Esophagus squamous epithelium (tissue), 5 donors: ENCODE data around the gene SLC35F4. TPM values are rescaled to one million over a fixed set of nuclear protein-coding genes. Genes with fewer than 3 reads are reported as not detected.
A peak's percentile ranks its signal among the peaks of the same experiment; 100 is the strongest.

Experiments used
- DNase-seq: peaks from one replicate; lab custom pipeline; 2025; lab: John Stamatoyannopoulos, UW
- H3K27ac ChIP-seq, 4 donors: fragments of 200-600 bp; sonication (generic); one replicate each; pipeline ENCODE4 v1.5.1; 2016 to 2019; ENCODE audit warnings: mild to moderate bottlenecking in 1 of 4
- H3K27me3 ChIP-seq, 4 donors: fragments of 200-600 bp; sonication (generic); 1 replicate in 3 of 4; 2 replicates in 1 of 4; pipeline versions ENCODE4 v1.5.1 to v1.6.0; 2017 to 2021; ENCODE audit warnings: antibody characterized with exemption in 1 of 4
- H3K36me3 ChIP-seq, 3 donors: fragments of 200-600 bp; sonication (generic); one replicate each; pipeline ENCODE4 v1.5.1; 2016 to 2019
- H3K4me1 ChIP-seq, 3 donors: fragments of 200-600 bp; sonication (generic); one replicate each; pipeline ENCODE4 v1.5.1; 2017 to 2019
- H3K4me3 ChIP-seq, 4 donors: fragments of 200-600 bp; sonication (generic); 1 replicate in 3 of 4; 2 replicates in 1 of 4; pipeline ENCODE4 v1.5.1; 2016 to 2019; ENCODE audit warnings: mild to moderate bottlenecking in 2 of 4, moderate library complexity in 1 of 4
- H3K9me3 ChIP-seq, 3 donors: fragments of 200-600 bp; sonication (generic); one replicate each; pipeline ENCODE4 v1.5.1; 2016 to 2019
- CTCF ChIP-seq, 6 experiments: fragments of 450-650 bp in 4 of 6; fragments of 200-600 bp in 2 of 6; sonication (generic) in 2 of 6; IDR thresholded peaks; one replicate each; pipeline ENCODE4 v1.5.1; 2016 to 2019; ENCODE audit warnings: antibody characterized with exemption in 6 of 6, mild to moderate bottlenecking in 4 of 6, moderate library complexity in 4 of 6
- POLR2A ChIP-seq, 4 donors: fragments of 450-650 bp; IDR thresholded peaks; one replicate each; pipeline ENCODE4 v1.6.1; 2017; ENCODE audit warnings: antibody characterized with exemption in 4 of 4, mild to moderate bottlenecking in 4 of 4, moderate library complexity in 3 of 4
- WGBS, 2 donors: methylation state at CpG; one replicate each; pipeline ENCODE4 v1.1.5; 2018; 5-methylcytosine and 5-hydroxymethylcytosine counted together
- intact Hi-C: fragments of 100-400 bp; cut with DNase I; formaldehyde crosslinking; loops from one replicate; pipeline ENCODE4 v1.15.0; 2022
- total RNA-seq, 4 donors: library from RNA; depleted of rRNA; stranded (reverse); fragments of >200 nt; gene quantifications; one replicate each; pipeline ENCODE4 v1.1.0, GENCODE V29; 2016
- donor health status: DM: yes; HTN: yes; CAD: no.

The SLC35F4 gene
- total RNA-seq, 4 donors from 2014 or later, result not detected

GRCh38 chr14:57692671-57693070, 173.2 kb downstream of the SLC35F4 start:
- no peaks in the 10 kb centered on the region for H3K27me3 ChIP-seq
- no peak overlapping the region for H3K27ac ChIP-seq
- H3K4me3 ChIP-seq, result no peak overlapping the region
- intact Hi-C loops, result loop anchor here (10.0 kb wide), 1 partner anchor 382 kb away; no protein-coding TSS in a partner anchor
- TF ChIP-seq CTCF (IDR thresholded peaks at IDR 0.05), result peak; percentile 13 to 67 (median 26)
- TF ChIP-seq POLR2A (IDR thresholded peaks at IDR 0.05), result no peak
- no peaks in the 10 kb centered on the region for H3K9me3 ChIP-seq
- DNase-seq, result no peak
- no peaks in the 10 kb centered on the region for H3K4me1 ChIP-seq
- H3K36me3 ChIP-seq, result no peaks in the 10 kb centered on the region

DNA sequence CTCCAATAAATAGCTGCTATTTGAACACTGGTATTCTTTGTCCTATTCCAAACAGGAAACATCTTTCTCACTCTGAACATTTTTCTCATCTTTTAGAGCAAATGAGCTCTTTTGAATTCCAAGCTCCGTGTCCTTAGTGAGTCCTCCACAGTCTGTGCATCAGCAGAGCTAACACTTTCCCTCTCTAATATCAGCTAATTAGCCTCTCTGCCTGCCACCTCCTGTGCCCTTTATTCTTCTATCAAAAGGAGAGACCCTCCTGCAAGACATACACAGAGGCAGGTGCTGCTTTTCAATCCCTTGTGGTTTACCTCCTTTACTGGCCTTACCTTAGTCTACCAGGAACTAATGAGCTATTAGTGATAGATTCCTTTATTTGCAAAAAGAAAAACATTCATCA, 178.5 kb downstream of the SLC35F4 start:
- 52 to 59% methylated on average over 1 of the region's 1 CpG for WGBS, 2 donors
- no peaks in the 10 kb centered on the region for H3K27me3 ChIP-seq
- no peaks in the 10 kb centered on the region for H3K9me3 ChIP-seq
- H3K27ac ChIP-seq, result no peak overlapping the region
- H3K4me1 ChIP-seq, result no peaks in the 10 kb centered on the region
- TF ChIP-seq POLR2A (IDR thresholded peaks at IDR 0.05) (no peak), CTCF (IDR thresholded peaks at IDR 0.05) (no peak)
- no peak for DNase-seq
- intact Hi-C loops, result no loop called here
- no peak overlapping the region for H3K4me3 ChIP-seq
- H3K36me3 ChIP-seq, result no peaks in the 10 kb centered on the region

DNA sequence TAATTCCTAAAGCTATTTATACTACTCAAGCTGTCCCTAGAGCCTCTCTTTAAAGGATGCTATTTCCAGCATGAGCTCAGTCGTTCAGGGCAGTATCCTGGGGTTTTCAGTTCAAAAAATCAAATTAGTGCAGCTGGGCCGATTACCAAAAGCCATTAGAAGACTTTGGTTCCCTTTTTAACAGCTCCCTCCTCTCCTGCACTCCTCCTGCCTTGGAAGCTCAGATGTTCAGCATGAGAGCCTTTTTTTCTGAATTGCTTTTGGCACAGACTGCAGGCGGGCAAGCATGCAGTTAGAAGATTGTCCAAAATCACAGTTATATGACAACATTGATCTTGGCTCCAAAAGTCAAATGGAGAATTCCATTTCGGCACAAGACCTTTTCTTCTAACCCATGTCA, 179.6 kb downstream of the SLC35F4 start:
- Histone ChIP-seq H3K9me3 (no peaks in the 10 kb centered on the region), H3K27ac (no peak overlapping the region), H3K4me3 (no peak overlapping the region), H3K4me1 (no peaks in the 10 kb centered on the region), H3K27me3 (no peaks in the 10 kb centered on the region), H3K36me3 (no peaks in the 10 kb centered on the region)
- TF ChIP-seq POLR2A (IDR thresholded peaks at IDR 0.05), result no peak
- TF ChIP-seq CTCF (IDR thresholded peaks at IDR 0.05), result no peak
- intact Hi-C loops, result no loop called here
- DNase-seq, result no peak
- WGBS, 2 donors, result 50 to 56% methylated on average over 4 of the region's 4 CpGs

DNA sequence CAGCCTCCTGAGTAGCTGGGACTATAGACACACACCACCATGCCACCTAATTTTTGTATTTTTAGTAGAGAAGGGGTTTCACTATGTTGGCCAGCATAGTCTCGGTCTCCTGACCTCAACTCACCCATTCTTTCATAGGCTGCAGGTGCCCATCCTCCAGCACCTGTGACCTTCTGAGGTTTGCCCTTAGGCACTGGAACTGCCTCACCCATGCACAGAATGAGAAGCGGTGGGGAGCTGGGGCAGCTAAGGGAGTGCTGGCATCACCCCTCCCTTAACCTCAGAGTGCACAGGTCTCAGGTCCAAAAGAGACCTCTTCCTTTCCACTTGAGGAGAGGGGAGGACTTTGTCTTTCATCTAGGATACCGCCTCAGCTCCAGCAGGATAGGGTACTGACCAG, 194.9 kb downstream of the SLC35F4 start:
- Histone ChIP-seq H3K27me3 (no peaks in the 10 kb centered on the region), H3K4me1 (no peaks in the 10 kb centered on the region), H3K9me3 (no peaks in the 10 kb centered on the region), H3K27ac (no peak overlapping the region), H3K4me3 (no peak overlapping the region), H3K36me3 (no peaks in the 10 kb centered on the region)
- intact Hi-C loops, result no loop called here
- WGBS, 2 donors, result 79 to 85% methylated on average over 2 of the region's 3 CpGs
- no peak for DNase-seq
- TF ChIP-seq POLR2A (IDR thresholded peaks at IDR 0.05), result no peak
- TF ChIP-seq CTCF (IDR thresholded peaks at IDR 0.05), result no peak

GRCh38 chr14:57660208-57660607, 205.7 kb downstream of the SLC35F4 start:
- no peaks in the 10 kb centered on the region for H3K36me3 ChIP-seq
- peaks cover 0 to 7% (median 0%) of the 10 kb centered on the region in 3 donors for H3K9me3 ChIP-seq
- H3K27ac ChIP-seq, result no peak overlapping the region
- TF ChIP-seq CTCF (IDR thresholded peaks at IDR 0.05), result no peak
- no peak for TF ChIP-seq POLR2A (IDR thresholded peaks at IDR 0.05)
- H3K4me1 ChIP-seq, result peaks cover 5 to 10% (median 6%) of the 10 kb centered on the region in 3 donors
- intact Hi-C loops, result no loop called here
- H3K27me3 ChIP-seq, result no peaks in the 10 kb centered on the region
- WGBS, 2 donors, result 48 to 67% methylated on average over 1 to 2 of the region's 2 CpGs
- H3K4me3 ChIP-seq, result no peak overlapping the region
- no peak for DNase-seq
